Liver (tissue), 3 donors: ENCODE measurements around the gene DOK1.

ENCODE experiments used
- EGR1 ChIP-seq, 2 donors: IDR thresholded peaks; 2 replicates each; pipeline ENCODE4 v1.6.1; 2016 to 2018; ENCODE audit warnings: antibody characterized with exemption in 2 of 2, low read depth in 2 of 2
- GABPA ChIP-seq, 2 donors: IDR thresholded peaks in 1 of 2; conservative IDR thresholded peaks in 1 of 2; 2 replicates each; pipeline ENCODE4 v1.6.1; 2016; ENCODE audit warnings: antibody characterized with exemption in 2 of 2, mild to moderate bottlenecking in 1 of 2, moderate library complexity in 1 of 2
- HNF4A ChIP-seq, 2 donors: conservative IDR thresholded peaks; 2 replicates each; pipeline ENCODE4 v1.6.1; 2016; ENCODE audit warnings: antibody characterized with exemption in 2 of 2, mild to moderate bottlenecking in 2 of 2
- RXRA ChIP-seq, 2 donors: IDR thresholded peaks; 2 replicates each; pipeline ENCODE4 v1.6.1; 2017 to 2018; ENCODE audit warnings: antibody characterized with exemption in 2 of 2, mild to moderate bottlenecking in 1 of 2
- YY1 ChIP-seq: IDR thresholded peaks from 2 replicates; pipeline ENCODE4 v1.6.1; 2016; ENCODE audit warnings: antibody characterized with exemption, mild to moderate bottlenecking
- TF ChIP-seq, protein P1 (sequence below): IDR thresholded peaks from 2 replicates; pipeline ENCODE4 v1.6.1; 2016; ENCODE audit warnings: antibody characterized with exemption, mild to moderate bottlenecking
- TF ChIP-seq, protein P2 (sequence below): IDR thresholded peaks from 2 replicates; pipeline ENCODE4 v1.6.1; 2016; ENCODE audit warnings: antibody characterized with exemption
- TF ChIP-seq, protein P3 (sequence below): fragments of 150-350 bp; IDR thresholded peaks from 2 replicates; pipeline ENCODE4 v1.5.1; 2017; ENCODE audit warnings: improper control_type of control experiment, low read depth, low read length; ENCODE audit not compliant: missing input control
- TF ChIP-seq, protein P4 (sequence below): IDR thresholded peaks from 2 replicates; pipeline ENCODE4 v1.6.1; 2016; ENCODE audit warnings: antibody characterized with exemption
- donor health status: healthy.
- donor health status: healthy.

DNA sequence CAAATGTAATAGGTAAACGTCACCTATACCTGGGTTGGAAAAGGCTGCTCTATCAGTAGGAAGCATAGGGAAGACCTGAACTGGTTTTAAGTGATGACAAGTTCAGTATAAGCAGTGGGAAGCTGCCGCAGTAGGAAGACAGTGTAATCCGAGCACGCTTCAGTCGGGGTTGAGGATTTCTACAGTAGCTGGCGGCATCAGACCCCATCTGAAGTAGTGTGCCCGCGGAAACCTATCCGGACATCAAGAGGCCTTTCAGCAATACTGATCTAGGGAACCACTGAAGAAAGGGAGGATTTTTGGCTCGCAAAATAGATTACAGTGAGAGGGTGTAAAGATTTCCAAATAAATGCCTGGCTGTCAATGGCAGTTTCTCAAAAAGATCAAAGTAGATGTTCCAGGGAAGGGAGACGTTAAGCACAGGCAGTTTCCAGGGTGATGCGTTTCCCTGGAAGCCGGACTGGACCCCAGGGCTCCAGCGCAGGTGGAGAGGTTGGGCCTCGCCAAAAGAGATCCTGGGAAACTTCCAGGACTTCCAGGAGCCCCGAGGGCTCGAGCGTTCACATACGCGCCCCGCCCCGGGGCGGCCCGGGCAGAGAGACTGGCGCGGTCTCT, 6.1 kb upstream of the DOK1 start:
- TF ChIP-seq GABPA (IDR thresholded peaks at IDR 0.05 in 1 of 2, conservative IDR thresholded peaks at IDR 0.05 in 1 of 2): no peak
- no peak for TF ChIP-seq RXRA (IDR thresholded peaks at IDR 0.05)
- TF ChIP-seq HNF4A (conservative IDR thresholded peaks at IDR 0.05): no peak
- TF ChIP-seq, protein P1, sequence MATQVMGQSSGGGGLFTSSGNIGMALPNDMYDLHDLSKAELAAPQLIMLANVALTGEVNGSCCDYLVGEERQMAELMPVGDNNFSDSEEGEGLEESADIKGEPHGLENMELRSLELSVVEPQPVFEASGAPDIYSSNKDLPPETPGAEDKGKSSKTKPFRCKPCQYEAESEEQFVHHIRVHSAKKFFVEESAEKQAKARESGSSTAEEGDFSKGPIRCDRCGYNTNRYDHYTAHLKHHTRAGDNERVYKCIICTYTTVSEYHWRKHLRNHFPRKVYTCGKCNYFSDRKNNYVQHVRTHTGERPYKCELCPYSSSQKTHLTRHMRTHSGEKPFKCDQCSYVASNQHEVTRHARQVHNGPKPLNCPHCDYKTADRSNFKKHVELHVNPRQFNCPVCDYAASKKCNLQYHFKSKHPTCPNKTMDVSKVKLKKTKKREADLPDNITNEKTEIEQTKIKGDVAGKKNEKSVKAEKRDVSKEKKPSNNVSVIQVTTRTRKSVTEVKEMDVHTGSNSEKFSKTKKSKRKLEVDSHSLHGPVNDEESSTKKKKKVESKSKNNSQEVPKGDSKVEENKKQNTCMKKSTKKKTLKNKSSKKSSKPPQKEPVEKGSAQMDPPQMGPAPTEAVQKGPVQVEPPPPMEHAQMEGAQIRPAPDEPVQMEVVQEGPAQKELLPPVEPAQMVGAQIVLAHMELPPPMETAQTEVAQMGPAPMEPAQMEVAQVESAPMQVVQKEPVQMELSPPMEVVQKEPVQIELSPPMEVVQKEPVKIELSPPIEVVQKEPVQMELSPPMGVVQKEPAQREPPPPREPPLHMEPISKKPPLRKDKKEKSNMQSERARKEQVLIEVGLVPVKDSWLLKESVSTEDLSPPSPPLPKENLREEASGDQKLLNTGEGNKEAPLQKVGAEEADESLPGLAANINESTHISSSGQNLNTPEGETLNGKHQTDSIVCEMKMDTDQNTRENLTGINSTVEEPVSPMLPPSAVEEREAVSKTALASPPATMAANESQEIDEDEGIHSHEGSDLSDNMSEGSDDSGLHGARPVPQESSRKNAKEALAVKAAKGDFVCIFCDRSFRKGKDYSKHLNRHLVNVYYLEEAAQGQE: no peak
- TF ChIP-seq, protein P2, sequence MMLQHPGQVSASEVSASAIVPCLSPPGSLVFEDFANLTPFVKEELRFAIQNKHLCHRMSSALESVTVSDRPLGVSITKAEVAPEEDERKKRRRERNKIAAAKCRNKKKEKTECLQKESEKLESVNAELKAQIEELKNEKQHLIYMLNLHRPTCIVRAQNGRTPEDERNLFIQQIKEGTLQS: no peak
- TF ChIP-seq, protein P3, sequence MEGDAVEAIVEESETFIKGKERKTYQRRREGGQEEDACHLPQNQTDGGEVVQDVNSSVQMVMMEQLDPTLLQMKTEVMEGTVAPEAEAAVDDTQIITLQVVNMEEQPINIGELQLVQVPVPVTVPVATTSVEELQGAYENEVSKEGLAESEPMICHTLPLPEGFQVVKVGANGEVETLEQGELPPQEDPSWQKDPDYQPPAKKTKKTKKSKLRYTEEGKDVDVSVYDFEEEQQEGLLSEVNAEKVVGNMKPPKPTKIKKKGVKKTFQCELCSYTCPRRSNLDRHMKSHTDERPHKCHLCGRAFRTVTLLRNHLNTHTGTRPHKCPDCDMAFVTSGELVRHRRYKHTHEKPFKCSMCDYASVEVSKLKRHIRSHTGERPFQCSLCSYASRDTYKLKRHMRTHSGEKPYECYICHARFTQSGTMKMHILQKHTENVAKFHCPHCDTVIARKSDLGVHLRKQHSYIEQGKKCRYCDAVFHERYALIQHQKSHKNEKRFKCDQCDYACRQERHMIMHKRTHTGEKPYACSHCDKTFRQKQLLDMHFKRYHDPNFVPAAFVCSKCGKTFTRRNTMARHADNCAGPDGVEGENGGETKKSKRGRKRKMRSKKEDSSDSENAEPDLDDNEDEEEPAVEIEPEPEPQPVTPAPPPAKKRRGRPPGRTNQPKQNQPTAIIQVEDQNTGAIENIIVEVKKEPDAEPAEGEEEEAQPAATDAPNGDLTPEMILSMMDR: no peak
- TF ChIP-seq YY1: no peak
- TF ChIP-seq, protein P4, sequence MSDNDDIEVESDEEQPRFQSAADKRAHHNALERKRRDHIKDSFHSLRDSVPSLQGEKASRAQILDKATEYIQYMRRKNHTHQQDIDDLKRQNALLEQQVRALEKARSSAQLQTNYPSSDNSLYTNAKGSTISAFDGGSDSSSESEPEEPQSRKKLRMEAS: no peak
- no peak for TF ChIP-seq EGR1 (IDR thresholded peaks at IDR 0.05; ENCODE audit: low read depth in 2 of 2)
